ENCODE data around the gene IQCK.

DNA sequence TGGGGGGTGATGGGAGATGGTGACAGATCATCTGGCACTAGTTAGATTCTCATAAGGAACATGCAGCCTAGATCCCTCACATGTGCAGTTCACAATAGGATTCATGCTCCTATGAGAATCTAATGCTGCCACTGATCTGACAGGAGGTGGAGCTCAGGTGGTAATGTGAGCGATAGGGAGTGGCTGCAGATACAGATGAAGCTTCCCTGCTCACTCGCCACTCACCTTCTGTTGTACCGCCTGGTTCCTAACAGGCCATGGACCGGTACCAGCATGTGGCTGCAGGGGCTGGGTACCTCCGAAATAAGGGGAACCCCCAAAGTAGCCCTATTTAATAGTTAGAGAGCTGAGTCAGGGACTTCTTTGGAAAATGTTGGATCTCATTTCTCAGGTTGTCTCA lies 106.1 kb downstream of the IQCK start:
- no peak for TF ChIP-seq POLR2A (IDR thresholded peaks at IDR 0.05)
- TF ChIP-seq, protein P1, sequence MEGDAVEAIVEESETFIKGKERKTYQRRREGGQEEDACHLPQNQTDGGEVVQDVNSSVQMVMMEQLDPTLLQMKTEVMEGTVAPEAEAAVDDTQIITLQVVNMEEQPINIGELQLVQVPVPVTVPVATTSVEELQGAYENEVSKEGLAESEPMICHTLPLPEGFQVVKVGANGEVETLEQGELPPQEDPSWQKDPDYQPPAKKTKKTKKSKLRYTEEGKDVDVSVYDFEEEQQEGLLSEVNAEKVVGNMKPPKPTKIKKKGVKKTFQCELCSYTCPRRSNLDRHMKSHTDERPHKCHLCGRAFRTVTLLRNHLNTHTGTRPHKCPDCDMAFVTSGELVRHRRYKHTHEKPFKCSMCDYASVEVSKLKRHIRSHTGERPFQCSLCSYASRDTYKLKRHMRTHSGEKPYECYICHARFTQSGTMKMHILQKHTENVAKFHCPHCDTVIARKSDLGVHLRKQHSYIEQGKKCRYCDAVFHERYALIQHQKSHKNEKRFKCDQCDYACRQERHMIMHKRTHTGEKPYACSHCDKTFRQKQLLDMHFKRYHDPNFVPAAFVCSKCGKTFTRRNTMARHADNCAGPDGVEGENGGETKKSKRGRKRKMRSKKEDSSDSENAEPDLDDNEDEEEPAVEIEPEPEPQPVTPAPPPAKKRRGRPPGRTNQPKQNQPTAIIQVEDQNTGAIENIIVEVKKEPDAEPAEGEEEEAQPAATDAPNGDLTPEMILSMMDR (IDR thresholded peaks at IDR 0.05), result no peak
